ENCODE data around the gene PPIL6.
"Not testable (repeated sequence)": the region's sequence is repeated elsewhere in the genome, so short reads cannot be mapped to it uniquely, and the experiment has no call there.

Gene PPIL6

DNA sequence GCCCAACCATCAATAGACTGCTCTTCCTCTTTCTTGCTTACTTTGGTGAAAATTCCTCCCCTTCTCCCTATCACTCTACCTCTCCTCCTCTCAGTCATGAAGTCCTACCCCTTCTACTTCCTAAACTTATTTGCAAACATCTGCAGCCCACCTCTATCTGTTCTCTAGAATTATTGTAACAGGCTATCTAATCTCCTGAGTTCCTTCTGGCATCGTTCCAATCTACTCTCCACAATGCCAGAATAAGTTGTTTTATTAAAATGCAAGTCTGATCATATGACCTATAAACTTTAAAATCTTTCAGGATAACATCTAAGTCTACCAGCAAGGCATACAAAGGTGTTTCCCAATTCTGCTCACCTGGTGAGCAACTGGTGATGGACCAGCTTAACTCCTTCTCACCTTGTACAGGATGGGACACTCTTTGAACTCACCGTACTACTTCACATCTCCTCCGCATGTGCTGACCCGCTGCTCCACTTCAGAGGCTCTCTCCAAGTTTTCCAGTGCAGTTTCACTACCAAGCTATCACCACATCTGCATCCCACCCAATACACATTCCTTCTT is 66.0 kb downstream of the PPIL6 start:
- Histone ChIP-seq H3K4me1 (ENCODE audit: control insufficient read depth, insufficient read depth, low read length) (no peaks in the 10 kb centered on the region), H3K27me3 (ENCODE audit: control insufficient read depth, insufficient read depth, low read length) (no peaks in the 10 kb centered on the region), H3K9ac (ENCODE audit: low read length) (no peak overlapping the region), H3K36me3 (ENCODE audit: control insufficient read depth, insufficient read depth, low read length) (peaks cover 29% of the 10 kb centered on the region), H3K27ac (ENCODE audit: low read depth, low read length) (no peak overlapping the region), H3K4me3 (ENCODE audit: low read length) (no peak overlapping the region)

DNA sequence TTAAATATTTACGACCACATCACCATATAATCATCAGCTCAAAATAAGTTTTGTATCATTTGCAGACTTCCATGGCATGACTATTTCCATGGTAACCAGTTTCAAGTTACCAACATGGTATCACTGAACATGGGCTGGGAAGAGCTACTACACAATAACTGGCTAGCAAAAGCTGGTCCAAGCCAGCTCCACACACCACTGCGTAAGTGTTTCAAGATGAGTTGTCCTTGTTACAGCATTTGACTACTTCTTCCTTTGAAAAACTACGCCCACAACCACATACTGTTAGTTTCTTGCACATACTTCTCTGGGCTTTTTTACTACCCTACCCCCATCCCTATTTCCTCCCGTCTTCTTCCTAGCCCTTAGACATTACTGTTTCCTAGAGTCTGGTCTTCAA is 66.7 kb downstream of the PPIL6 start:
- no peaks in the 10 kb centered on the region for H3K4me1 ChIP-seq (ENCODE audit: control insufficient read depth, insufficient read depth, low read length)

DNA sequence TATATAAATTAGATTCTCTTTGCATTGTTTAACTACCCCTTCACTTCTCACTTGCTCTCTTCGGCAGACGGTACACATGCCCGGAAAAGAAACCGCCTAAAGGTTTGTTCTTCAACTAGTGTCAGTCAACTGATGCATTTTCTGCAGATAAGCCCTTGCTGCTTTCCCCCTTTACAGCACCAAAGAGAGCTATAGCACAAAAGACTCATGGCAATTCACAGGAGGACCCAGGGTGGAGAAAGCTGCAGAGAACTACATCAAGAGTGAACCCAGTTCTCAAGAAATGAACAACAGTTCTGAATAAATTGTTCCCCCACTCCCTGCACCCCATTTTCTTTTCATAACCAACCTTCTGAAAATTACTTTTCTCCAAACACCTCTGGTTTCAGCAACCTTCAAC is 67.1 kb downstream of the PPIL6 start:
- H3K4me1 ChIP-seq (ENCODE audit: control insufficient read depth, insufficient read depth, low read length): no peaks in the 10 kb centered on the region
- no peak overlapping the region for H3K27ac ChIP-seq (ENCODE audit: low read depth, low read length)
- no peak overlapping the region for H3K4me3 ChIP-seq (ENCODE audit: low read length)
- H3K9ac ChIP-seq (ENCODE audit: low read length): no peak overlapping the region
- no peaks in the 10 kb centered on the region for H3K27me3 ChIP-seq (ENCODE audit: control insufficient read depth, insufficient read depth, low read length)
- H3K36me3 ChIP-seq (ENCODE audit: control insufficient read depth, insufficient read depth, low read length): peaks cover 27% of the 10 kb centered on the region

More for the DNA sequence above, 66.7 kb downstream of the PPIL6 start:
- no peak overlapping the region for H3K4me3 ChIP-seq (ENCODE audit: low read length)
- no peaks in the 10 kb centered on the region for H3K27me3 ChIP-seq (ENCODE audit: control insufficient read depth, insufficient read depth, low read length)
- no peak overlapping the region for H3K9ac ChIP-seq (ENCODE audit: low read length)
- no peak overlapping the region for H3K27ac ChIP-seq (ENCODE audit: low read depth, low read length)
- peaks cover 27% of the 10 kb centered on the region for H3K36me3 ChIP-seq (ENCODE audit: control insufficient read depth, insufficient read depth, low read length)

DNA sequence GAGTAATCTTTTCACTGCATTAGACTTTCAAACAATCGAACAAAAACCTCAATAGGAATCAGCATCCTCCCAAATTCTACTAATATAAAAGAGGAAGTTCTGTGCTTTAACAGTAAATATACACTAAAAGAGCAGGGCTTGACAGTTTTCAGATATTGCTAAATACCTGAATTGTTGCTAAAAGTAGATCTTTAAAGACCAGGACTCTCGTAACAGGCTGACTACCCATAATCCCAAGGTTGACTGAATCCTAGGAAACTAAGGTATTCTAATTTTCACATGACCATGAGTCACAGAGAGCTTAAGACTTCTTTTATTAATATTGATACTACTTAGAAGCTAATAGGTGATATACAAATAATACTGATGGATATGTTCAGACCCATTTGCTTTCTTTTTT is 68.3 kb downstream of the PPIL6 start:
- Histone ChIP-seq H3K27ac (ENCODE audit: low read depth, low read length) (no peak overlapping the region), H3K4me3 (ENCODE audit: low read length) (no peak overlapping the region), H3K36me3 (ENCODE audit: control insufficient read depth, insufficient read depth, low read length) (peaks cover 27% of the 10 kb centered on the region), H3K4me1 (ENCODE audit: control insufficient read depth, insufficient read depth, low read length) (no peaks in the 10 kb centered on the region), H3K9ac (ENCODE audit: low read length) (no peak overlapping the region), H3K27me3 (ENCODE audit: control insufficient read depth, insufficient read depth, low read length) (no peaks in the 10 kb centered on the region)

DNA sequence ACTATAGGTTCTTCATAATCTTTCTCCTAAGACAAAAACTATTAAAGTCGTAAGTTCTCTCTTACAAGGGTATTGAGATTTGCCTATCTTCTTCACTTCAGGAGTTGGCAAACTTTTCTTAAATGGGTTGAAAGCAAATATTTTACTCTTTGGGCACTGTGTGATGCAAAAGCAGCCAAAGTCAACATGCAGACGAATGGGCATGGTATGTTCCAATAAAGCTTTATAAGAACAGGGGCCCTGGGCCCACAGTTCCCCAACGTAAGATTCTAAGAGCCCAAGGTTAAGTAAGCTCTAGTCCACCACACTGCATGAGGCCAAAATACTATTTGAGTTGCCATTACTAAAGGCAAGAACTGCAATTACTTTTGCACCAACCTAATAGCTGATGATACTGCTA is 69.6 kb downstream of the PPIL6 start:
- Histone ChIP-seq H3K4me1 (ENCODE audit: control insufficient read depth, insufficient read depth, low read length) (no peaks in the 10 kb centered on the region), H3K36me3 (ENCODE audit: control insufficient read depth, insufficient read depth, low read length) (peaks cover 21% of the 10 kb centered on the region), H3K27me3 (ENCODE audit: control insufficient read depth, insufficient read depth, low read length) (no peaks in the 10 kb centered on the region), H3K4me3 (ENCODE audit: low read length) (no peak overlapping the region), H3K9ac (ENCODE audit: low read length) (no peak overlapping the region), H3K27ac (ENCODE audit: low read depth, low read length) (no peak overlapping the region)

DNA sequence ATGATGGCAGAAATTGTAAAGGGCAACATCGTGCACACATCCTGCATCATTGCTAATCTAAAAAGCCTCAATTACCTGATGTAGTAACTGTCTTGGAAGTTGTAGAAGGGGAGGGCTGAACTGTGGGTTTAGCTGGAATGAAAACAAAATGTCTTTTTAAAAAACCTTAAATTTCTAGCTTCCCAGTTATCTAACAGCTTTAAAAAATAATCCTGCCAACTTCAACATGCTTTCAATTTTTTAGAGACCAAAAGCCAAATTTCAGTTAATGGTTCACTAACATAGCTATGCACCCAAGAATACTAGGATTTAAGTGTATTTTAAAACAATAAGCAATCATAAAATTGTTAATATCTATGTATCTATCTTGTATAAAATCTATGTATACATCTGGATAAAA is 70.1 kb downstream of the PPIL6 start:
- no peak overlapping the region for H3K4me3 ChIP-seq (ENCODE audit: low read length)
- no peak overlapping the region for H3K9ac ChIP-seq (ENCODE audit: low read length)
- H3K36me3 ChIP-seq (ENCODE audit: control insufficient read depth, insufficient read depth, low read length): peaks cover 21% of the 10 kb centered on the region
- no peaks in the 10 kb centered on the region for H3K27me3 ChIP-seq (ENCODE audit: control insufficient read depth, insufficient read depth, low read length)
- H3K27ac ChIP-seq (ENCODE audit: low read depth, low read length): no peak overlapping the region
- H3K4me1 ChIP-seq (ENCODE audit: control insufficient read depth, insufficient read depth, low read length): no peaks in the 10 kb centered on the region

DNA sequence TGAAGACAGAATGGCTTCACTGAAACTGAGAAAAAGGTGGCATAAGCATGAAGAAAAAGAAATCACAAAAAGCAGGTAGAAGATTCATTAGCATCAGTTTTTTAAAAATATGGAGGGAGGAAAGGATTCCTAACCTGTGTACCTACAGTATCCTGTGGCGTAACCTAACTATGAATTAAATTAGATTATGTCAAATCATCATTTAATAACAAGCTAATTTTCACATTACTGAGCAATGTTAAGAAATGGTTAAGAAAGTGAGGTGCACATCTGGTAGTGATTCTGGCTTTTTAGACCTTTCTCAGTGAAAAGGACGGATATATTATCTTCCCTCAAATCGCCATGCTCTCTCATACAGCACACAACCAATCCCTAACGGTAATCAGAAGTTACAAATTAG is 70.7 kb downstream of the PPIL6 start:
- H3K27ac ChIP-seq (ENCODE audit: low read depth, low read length): no peak overlapping the region
- no peaks in the 10 kb centered on the region for H3K27me3 ChIP-seq (ENCODE audit: control insufficient read depth, insufficient read depth, low read length)
- H3K36me3 ChIP-seq (ENCODE audit: control insufficient read depth, insufficient read depth, low read length): peaks cover 16% of the 10 kb centered on the region
- H3K4me1 ChIP-seq (ENCODE audit: control insufficient read depth, insufficient read depth, low read length): no peaks in the 10 kb centered on the region
- no peak overlapping the region for H3K4me3 ChIP-seq (ENCODE audit: low read length)
- no peak overlapping the region for H3K9ac ChIP-seq (ENCODE audit: low read length)

DNA sequence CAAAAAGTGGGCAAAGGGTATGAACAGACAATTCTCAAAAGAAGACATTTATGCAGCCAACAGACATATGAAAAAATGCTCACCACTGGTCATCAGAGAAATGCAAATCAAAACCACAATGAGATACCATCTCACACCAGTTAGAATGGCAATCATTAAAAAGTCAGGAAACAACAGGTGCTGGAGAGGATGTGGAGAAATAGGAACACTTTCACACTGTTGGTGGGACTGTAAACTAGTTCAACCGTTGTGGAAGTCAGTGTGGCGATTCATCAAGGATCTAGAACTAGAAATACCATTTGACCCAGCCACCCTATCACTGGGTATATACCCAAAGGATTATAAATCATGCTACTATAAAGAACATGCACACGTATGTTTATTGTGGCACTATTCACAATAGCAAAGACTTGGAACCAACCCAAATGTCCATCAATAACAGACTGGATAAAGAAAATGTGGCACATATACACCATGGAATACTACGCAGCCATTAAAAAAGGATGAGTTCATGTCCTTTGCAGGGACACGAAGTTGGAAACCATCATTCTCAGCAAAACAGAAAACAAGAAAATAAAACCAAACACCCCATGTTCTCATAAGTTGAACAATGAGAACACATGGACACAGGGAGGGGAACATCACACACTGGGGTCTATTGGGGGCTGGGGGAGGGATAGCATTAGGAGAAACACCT is 75.9 kb downstream of the PPIL6 start:
- not testable (repeated sequence) for H3K4me3 ChIP-seq (ENCODE audit: low read length); H3K27ac ChIP-seq (ENCODE audit: low read depth, low read length); H3K36me3 ChIP-seq (ENCODE audit: control insufficient read depth, insufficient read depth, low read length); H3K4me1 ChIP-seq (ENCODE audit: control insufficient read depth, insufficient read depth, low read length); H3K27me3 ChIP-seq (ENCODE audit: control insufficient read depth, insufficient read depth, low read length); H3K9ac ChIP-seq (ENCODE audit: low read length)

DNA sequence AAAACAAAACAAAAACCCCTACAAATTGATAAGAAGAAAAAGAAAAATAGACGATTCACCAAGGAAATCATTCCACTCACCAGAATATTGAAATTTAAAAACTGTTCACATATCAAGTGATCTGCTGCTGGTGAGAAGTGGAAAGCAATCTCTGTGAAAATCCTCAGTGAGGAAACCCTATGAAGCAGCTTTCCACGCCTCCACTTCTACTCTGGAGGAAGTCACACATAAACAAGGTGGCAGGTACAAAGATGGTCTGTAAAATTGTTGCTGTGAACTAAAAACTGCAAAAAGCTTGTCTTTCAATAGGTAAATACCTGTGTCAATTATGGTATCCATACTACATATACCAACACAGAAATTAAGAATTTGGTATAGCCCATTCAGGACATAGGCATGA is 76.7 kb downstream of the PPIL6 start:
- Histone ChIP-seq H3K27me3 (ENCODE audit: control insufficient read depth, insufficient read depth, low read length) (no peaks in the 10 kb centered on the region), H3K36me3 (ENCODE audit: control insufficient read depth, insufficient read depth, low read length) (peaks cover 3% of the 10 kb centered on the region), H3K4me3 (ENCODE audit: low read length) (no peak overlapping the region), H3K27ac (ENCODE audit: low read depth, low read length) (no peak overlapping the region), H3K9ac (ENCODE audit: low read length) (no peak overlapping the region), H3K4me1 (ENCODE audit: control insufficient read depth, insufficient read depth, low read length) (no peaks in the 10 kb centered on the region)

DNA sequence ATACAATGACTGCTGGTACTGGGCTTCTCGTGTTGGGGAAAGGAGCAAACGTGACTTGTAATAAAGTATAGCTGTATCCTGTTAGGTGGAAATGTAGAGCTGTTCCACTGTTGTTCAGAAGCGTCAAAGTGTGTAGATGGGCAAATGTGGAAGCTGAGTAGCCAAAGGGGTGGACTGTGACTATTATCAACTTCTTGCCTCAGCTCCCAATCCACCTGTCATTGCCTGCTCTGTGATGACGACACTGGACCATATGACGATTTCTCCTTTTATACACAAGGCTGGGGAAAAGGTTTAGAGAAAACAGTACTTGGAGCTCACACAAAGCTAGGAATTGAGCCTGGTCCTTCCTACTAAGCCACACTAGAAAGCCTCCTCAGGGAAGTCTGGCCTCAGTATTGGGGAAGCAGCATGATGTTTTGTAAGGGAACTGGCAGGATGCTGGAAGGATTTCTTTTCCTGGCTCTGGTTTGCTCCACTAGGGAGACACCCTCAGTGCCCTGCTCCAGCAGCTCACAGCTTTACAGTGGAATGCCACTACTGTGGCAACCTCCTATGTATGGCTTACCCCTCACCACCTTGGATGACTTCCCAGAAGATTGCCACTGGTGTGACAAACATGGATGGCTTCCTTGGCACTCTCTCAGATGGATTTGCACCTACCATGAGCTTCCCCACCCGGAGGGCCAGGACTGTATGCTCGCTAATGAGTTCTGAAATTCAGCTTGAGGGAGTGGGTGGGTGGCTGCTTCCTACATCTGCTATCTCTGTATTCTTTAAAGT is 78.1 kb downstream of the PPIL6 start:
- H3K9ac ChIP-seq (ENCODE audit: low read length): no peak overlapping the region
- H3K4me3 ChIP-seq (ENCODE audit: low read length): no peak overlapping the region
- H3K4me1 ChIP-seq (ENCODE audit: control insufficient read depth, insufficient read depth, low read length): no peaks in the 10 kb centered on the region
- no peaks in the 10 kb centered on the region for H3K27me3 ChIP-seq (ENCODE audit: control insufficient read depth, insufficient read depth, low read length)
- H3K36me3 ChIP-seq (ENCODE audit: control insufficient read depth, insufficient read depth, low read length): peaks cover 3% of the 10 kb centered on the region
- H3K27ac ChIP-seq (ENCODE audit: low read depth, low read length): no peak overlapping the region

DNA sequence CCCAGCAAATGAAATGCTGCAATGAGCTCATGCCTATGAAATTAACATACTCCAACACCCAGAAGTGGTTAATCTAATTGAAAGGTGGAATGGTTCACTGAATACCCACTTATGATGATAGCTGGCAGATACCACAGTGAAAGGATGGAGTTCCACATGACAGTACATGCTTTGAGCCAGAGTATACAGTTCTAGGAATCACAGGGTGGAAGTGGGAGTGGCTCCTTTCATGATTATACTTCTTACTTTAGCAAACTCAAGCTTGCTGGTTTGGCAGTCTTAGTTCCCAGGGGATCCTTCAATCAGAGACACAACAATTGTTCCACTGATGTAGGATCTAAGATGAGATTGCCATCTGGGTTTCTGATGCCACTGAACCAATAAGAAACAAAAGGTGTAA is 79.6 kb downstream of the PPIL6 start:
- no peak overlapping the region for H3K4me3 ChIP-seq (ENCODE audit: low read length)
- H3K36me3 ChIP-seq (ENCODE audit: control insufficient read depth, insufficient read depth, low read length): peaks cover 7% of the 10 kb centered on the region
- H3K27ac ChIP-seq (ENCODE audit: low read depth, low read length): no peak overlapping the region
- no peak overlapping the region for H3K9ac ChIP-seq (ENCODE audit: low read length)
- H3K27me3 ChIP-seq (ENCODE audit: control insufficient read depth, insufficient read depth, low read length): no peaks in the 10 kb centered on the region
- H3K4me1 ChIP-seq (ENCODE audit: control insufficient read depth, insufficient read depth, low read length): no peaks in the 10 kb centered on the region

DNA sequence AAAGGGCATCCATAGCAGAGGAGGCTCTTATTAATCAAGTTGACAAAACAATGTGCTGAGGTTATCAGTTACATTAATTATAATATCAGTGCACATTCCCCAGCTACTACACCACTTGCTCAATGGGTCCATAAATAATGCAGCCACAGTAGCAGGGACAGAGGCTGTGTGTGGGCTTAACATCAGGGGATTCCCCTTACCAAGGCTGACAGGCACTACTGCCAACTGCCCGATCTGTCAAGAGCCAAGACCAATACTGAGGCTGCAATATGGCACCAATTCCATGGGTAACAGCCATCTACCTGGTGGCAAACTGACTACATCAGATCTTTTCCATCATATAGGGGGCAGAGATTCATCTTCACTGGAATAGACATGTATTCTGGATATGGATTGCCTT is 80.1 kb downstream of the PPIL6 start:
- no peaks in the 10 kb centered on the region for H3K4me1 ChIP-seq (ENCODE audit: control insufficient read depth, insufficient read depth, low read length)
- no peak overlapping the region for H3K27ac ChIP-seq (ENCODE audit: low read depth, low read length)
- no peak overlapping the region for H3K4me3 ChIP-seq (ENCODE audit: low read length)
- peaks cover 7% of the 10 kb centered on the region for H3K36me3 ChIP-seq (ENCODE audit: control insufficient read depth, insufficient read depth, low read length)
- no peaks in the 10 kb centered on the region for H3K27me3 ChIP-seq (ENCODE audit: control insufficient read depth, insufficient read depth, low read length)
- no peak overlapping the region for H3K9ac ChIP-seq (ENCODE audit: low read length)

DNA sequence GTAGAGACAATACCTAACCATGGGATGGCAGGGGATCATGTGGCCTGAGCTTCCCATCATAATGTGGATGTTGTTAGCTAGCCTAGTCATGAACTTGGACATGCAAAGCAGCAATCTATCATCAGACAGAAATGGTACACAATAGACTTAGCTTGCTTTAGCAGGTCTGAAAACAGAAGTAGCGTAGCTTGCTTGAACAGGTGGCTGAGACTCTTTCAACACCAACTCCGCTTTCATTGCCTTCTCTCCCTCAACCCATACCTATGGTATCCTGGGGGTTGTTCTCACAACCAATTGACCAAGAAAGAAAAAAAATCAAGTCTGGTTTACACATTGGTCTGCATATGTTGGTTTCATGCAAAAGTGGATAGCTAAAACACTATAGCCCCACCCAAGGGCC is 81.2 kb downstream of the PPIL6 start:
- H3K27me3 ChIP-seq (ENCODE audit: control insufficient read depth, insufficient read depth, low read length): no peaks in the 10 kb centered on the region

More for the DNA sequence above, 81.2 kb downstream of the PPIL6 start:
- Histone ChIP-seq H3K4me3 (ENCODE audit: low read length) (no peak overlapping the region), H3K36me3 (ENCODE audit: control insufficient read depth, insufficient read depth, low read length) (peaks cover 7% of the 10 kb centered on the region), H3K27ac (ENCODE audit: low read depth, low read length) (no peak overlapping the region), H3K4me1 (ENCODE audit: control insufficient read depth, insufficient read depth, low read length) (no peaks in the 10 kb centered on the region), H3K9ac (ENCODE audit: low read length) (no peak overlapping the region)
